GM23338 (cell line): ENCODE results near the gene ZFP36. TPM values are rescaled to one million over a fixed set of nuclear protein-coding genes. Genes with fewer than 3 reads are reported as not detected.

Experiments
- ATAC-seq: fragments of 200-7000 bp; cut with Tn5 transposase; 3 replicates; pipeline ENCODE4 v1.9.1; 2020
- DNase-seq: peaks from one replicate; pipeline ENCODE4 v3.0.0-alpha.2; 2015; ENCODE audit warnings: low spot score
- H2AFZ ChIP-seq: fragments of 200-600 bp; sonication (generic); 2 replicates; pipeline ENCODE4 v1.8.0; 2016; ENCODE audit warnings: antibody characterized with exemption, mild to moderate bottlenecking, moderate library complexity
- H3F3A ChIP-seq: fragments of 200-600 bp; sonication (generic); replicated peaks from 2 replicates; pipeline ENCODE4 v1.8.0; 2017; ENCODE audit warnings: antibody characterized with exemption, mixed run types, low read depth
- H3K27ac ChIP-seq: fragments of 200-600 bp; sonication (generic); 2 replicates; pipeline ENCODE4 v1.6.1; 2016; ENCODE audit warnings: low read depth
- H3K27me3 ChIP-seq: fragments of 200-600 bp; sonication (generic); 2 replicates; pipeline ENCODE4 v1.8.0; 2016; ENCODE audit warnings: mild to moderate bottlenecking, mixed run types, moderate library complexity; ENCODE audit not compliant: insufficient read depth
- H3K36me3 ChIP-seq: fragments of 200-600 bp; sonication (generic); 2 replicates; pipeline ENCODE4 v1.8.0; 2016; ENCODE audit warnings: mild to moderate bottlenecking; ENCODE audit not compliant: insufficient read depth
- H3K4me1 ChIP-seq: fragments of 200-600 bp; sonication (generic); 2 replicates; pipeline ENCODE4 v1.8.0; 2016; ENCODE audit warnings: mild to moderate bottlenecking, moderate library complexity; ENCODE audit not compliant: insufficient read depth
- H3K4me2 ChIP-seq: fragments of 200-600 bp; sonication (generic); 2 replicates; pipeline ENCODE4 v1.7.1; 2017; ENCODE audit warnings: mixed run types
- H3K4me3 ChIP-seq: fragments of 200-600 bp; sonication (generic); 2 replicates; pipeline ENCODE4 v1.6.1; 2016; ENCODE audit warnings: mixed run types
- H3K79me2 ChIP-seq: fragments of 200-600 bp; sonication (generic); replicated peaks from 2 replicates; pipeline ENCODE4 v1.8.0; 2017; ENCODE audit warnings: mild to moderate bottlenecking; ENCODE audit not compliant: insufficient read depth
- H3K9me2 ChIP-seq: fragments of 200-600 bp; sonication (generic); 2 replicates; pipeline ENCODE4 v1.8.0; 2017; ENCODE audit not compliant: insufficient read depth
- H4K20me1 ChIP-seq: fragments of 200-600 bp; sonication (generic); replicated peaks from 2 replicates; pipeline ENCODE4 v1.8.0; 2017; ENCODE audit warnings: mild to moderate bottlenecking; ENCODE audit not compliant: insufficient read depth
- H3K27ac Mint-ChIP-seq: 2 replicates; pipeline ENCODE4 v1.8.0; 2020; ENCODE audit warnings: inconsistent platforms, mild to moderate bottlenecking, moderate library complexity, mixed read lengths
- H3K27me3 Mint-ChIP-seq: 3 replicates; pipeline ENCODE4 v1.8.0; 2022; ENCODE audit warnings: low read depth, mild to moderate bottlenecking, moderate library complexity, mixed read lengths, inconsistent platforms; ENCODE audit not compliant: insufficient read depth, poor library complexity
- H3K36me3 Mint-ChIP-seq: 3 replicates; pipeline ENCODE4 v1.8.0; 2021; ENCODE audit warnings: low read depth, mild to moderate bottlenecking, inconsistent platforms, moderate library complexity, mixed read lengths
- H3K4me1 Mint-ChIP-seq: 3 replicates; pipeline ENCODE4 v1.8.0; 2020; ENCODE audit warnings: mild to moderate bottlenecking, inconsistent platforms, mixed read lengths
- H3K4me3 Mint-ChIP-seq: 3 replicates; pipeline ENCODE4 v1.8.0; 2021; ENCODE audit warnings: moderate library complexity, mild to moderate bottlenecking, inconsistent platforms, mixed read lengths
- H3K9me3 Mint-ChIP-seq: 3 replicates; pipeline ENCODE4 v1.8.0; 2020; ENCODE audit warnings: moderate library complexity, mild to moderate bottlenecking, inconsistent platforms, mixed read lengths
- CREB1 ChIP-seq: fragments of 250-450 bp; sonication (Bioruptor Pico); IDR thresholded peaks from 2 replicates; pipeline ENCODE4 v1.5.0; 2020; ENCODE audit warnings: low read depth, mild to moderate bottlenecking, moderate library complexity
- CTCF ChIP-seq, 2 experiments: fragments of 200-600 bp in 1 of 2; sonication (generic) in 1 of 2; conservative IDR thresholded peaks; 2 replicates each; pipeline versions ENCODE4 v1.5.1 to v1.6.1; 2016 to 2017; ENCODE audit warnings: antibody characterized with exemption in 2 of 2, low read depth in 2 of 2, mild to moderate bottlenecking in 2 of 2, moderate library complexity in 1 of 2
- ETS1 ChIP-seq: IDR thresholded peaks from 2 replicates; pipeline ENCODE4 v1.6.1; 2016; ENCODE audit warnings: antibody characterized with exemption
- EZH2 ChIP-seq: fragments of 200-600 bp; sonication (generic); IDR thresholded peaks from one replicate; pipeline ENCODE4 v1.8.0; 2017; ENCODE audit warnings: antibody characterized with exemption, mild to moderate bottlenecking, low read depth; ENCODE audit not compliant: unreplicated experiment
- JUNB ChIP-seq: IDR thresholded peaks from one replicate; pipeline ENCODE4 v1.6.1; 2016; ENCODE audit warnings: antibody characterized with exemption; ENCODE audit not compliant: unreplicated experiment
- POLR2AphosphoS5 ChIP-seq: IDR thresholded peaks from 2 replicates; pipeline ENCODE4 v1.6.1; 2016; ENCODE audit warnings: antibody characterized with exemption, low read depth
- REST ChIP-seq: IDR thresholded peaks from one replicate; pipeline ENCODE4 v1.6.1; 2018; ENCODE audit warnings: antibody characterized with exemption; ENCODE audit not compliant: unreplicated experiment
- STAT1 ChIP-seq: IDR thresholded peaks from one replicate; pipeline ENCODE4 v1.6.1; 2016; ENCODE audit warnings: antibody characterized with exemption; ENCODE audit not compliant: unreplicated experiment
- ZNF114 ChIP-seq: fragments of 250-450 bp; sonication (Bioruptor Pico); IDR thresholded peaks from 2 replicates; pipeline ENCODE4 v1.5.0; 2020; ENCODE audit warnings: mild to moderate bottlenecking, moderate library complexity
- polyA plus RNA-seq: library from polyadenylated mRNA; unstranded; fragments of >200 nt; fragmentation: Nextera tagmentation; extraction: Ambion mirVana; gene quantifications from 2 replicates; pipeline ENCODE4 v1.2.1, GENCODE V29; 2016
- total RNA-seq: library from RNA; depleted of rRNA; stranded (reverse); fragments of >200 nt; shearing (Covaris generic); gene quantifications from 2 replicates; pipeline ENCODE4 v1.2.3, GENCODE V29; 2014

The ZFP36 gene
- total and polyA plus RNA-seq, 2 experiments from 2014 or later, result 9.5 to 27.5 TPM

DNA sequence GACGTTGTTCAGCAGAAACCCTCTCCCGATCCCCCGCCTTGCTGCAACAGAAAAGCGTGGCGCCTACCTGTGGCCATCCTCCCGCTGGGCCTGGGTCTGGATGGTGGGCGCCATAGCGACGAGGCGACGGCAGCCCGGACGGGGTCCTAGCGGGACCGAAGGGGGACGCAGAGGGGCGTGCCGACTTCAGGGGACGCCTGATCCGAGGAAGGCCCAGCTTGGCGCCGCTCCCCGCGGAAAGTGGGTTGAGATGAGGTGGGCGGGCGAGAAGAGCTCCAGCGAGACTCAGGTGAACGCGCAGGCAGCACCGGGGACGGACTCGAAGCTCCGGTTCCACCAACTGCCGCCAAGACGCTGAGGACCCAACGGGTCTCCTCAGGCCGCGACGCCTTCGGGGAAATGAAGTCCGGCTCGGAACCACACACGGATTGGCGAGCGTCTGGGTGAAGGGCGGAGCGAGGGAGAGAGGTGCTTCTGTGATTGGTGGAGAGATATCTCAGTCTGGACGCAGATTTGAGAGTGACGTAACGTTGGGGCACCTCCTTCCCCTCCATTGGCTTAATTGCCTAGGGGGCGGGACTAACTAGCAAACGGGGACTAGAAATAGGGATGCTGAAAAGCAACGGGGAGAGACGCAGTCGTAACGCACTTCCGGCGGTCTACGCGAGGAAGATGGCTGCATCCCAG lies 15.8 kb upstream of the ZFP36 start, which contains the start of the genes MED29 and PAF1 (continued):
- TF ChIP-seq REST, result no peak
- TF ChIP-seq CREB1, result peak; percentile 89
- TF ChIP-seq CTCF (conservative IDR thresholded peaks at IDR 0.05; ENCODE audit: low read depth in 2 of 2), result peak; percentile 12 to 41; a peak in 1 of 4 replicates
- TF ChIP-seq EZH2, result no peak
- no peak for TF ChIP-seq ZNF114 (CRISPR knock-in tag)

DNA sequence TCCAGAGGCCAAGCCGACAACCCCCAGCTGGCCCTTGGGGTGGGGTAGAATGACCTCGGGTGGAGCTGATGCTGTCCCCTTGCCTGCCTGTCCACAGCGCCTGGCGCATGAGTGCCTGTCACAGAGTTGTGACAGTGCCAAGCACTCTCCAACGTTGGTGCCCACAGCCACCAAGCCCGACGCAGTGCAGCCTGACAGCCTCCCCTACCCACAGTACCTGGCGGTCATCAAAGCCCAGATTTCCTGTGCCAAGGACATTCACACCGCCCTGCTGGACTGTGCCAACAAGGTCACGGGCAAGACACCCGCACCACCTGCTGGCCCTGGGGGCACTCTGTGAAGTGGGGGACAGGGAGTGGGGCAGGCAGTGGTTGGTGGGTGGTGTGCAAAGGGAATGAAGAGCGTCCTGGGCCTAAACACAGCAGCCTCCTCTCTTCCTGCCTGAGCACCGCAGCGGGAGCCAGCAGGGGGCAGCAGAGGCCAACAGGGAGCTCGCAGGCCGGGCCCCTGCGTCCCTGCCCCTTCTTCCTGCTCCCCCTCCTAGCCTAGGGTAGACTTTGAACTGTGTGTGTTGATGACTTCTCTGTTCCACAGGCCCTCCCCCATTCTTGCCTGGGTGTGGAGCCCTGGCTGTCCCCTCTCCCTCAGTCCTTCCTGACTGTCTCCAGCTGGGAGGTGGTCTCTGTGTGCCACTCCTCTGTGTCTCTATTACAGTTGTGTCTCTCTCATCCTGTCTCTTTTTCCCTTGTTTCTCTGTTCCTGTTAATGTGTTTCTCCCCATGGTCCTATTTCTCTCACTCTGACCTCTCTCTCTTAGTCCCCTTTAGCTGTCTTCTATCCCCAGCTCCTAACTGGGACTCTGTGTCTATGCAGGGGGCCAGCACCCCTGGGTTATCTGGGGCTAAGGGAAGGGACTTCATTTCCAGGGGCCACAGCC lies 9.0 kb upstream of the ZFP36 start:
- DNase-seq (peak; percentile 93), ATAC-seq (peak; percentile 87)
- no peaks in the 10 kb centered on the region; the same call in none of the 2 replicates for H4K20me1 ChIP-seq
- H3K9me2 ChIP-seq, result no peaks in the 10 kb centered on the region
- H3K4me2 ChIP-seq, result peak overlapping the region; percentile 51
- peak overlapping the region; percentile 36; the same call in 1 of the 2 replicates for H3K4me3 ChIP-seq
- Mint-ChIP-seq H3K36me3 (peaks cover 33% of the 10 kb centered on the region), H3K4me1 (peaks cover 28% of the 10 kb centered on the region), H3K9me3 (0 out of 3 replicates have a peak, but pooled peaks cover 4% of the 10 kb centered on the region), H3K27ac (peak overlapping the region; percentile 22; the same call in 1 of the 2 replicates), H3K4me3 (no peak overlapping the region), H3K27me3 (peaks cover 6% of the 10 kb centered on the region)
- peaks cover 31% of the 10 kb centered on the region; the same call in 1 of the 2 replicates for H3F3A ChIP-seq
- H3K27ac ChIP-seq, result peak overlapping the region; percentile 80; the same call in 1 of the 2 replicates
- peaks cover 3% of the 10 kb centered on the region for H3K79me2 ChIP-seq
- peaks cover 18% of the 10 kb centered on the region; the same call in 1 of the 2 replicates for H3K4me1 ChIP-seq
- H2AFZ ChIP-seq, result no peak overlapping the region
- H3K27me3 ChIP-seq, result no peaks in the 10 kb centered on the region
- TF ChIP-seq ETS1 (peak; percentile 29; the same call in 1 of the 2 replicates), CTCF (conservative IDR thresholded peaks at IDR 0.05; ENCODE audit: low read depth in 2 of 2) (peak; percentile 85 to 99), STAT1 (no peak), JUNB (no peak), POLR2AphosphoS5 (no peak; the same call in 1 of the 2 replicates)
- 0 out of 2 replicates have a peak, but pooled peaks cover 7% of the 10 kb centered on the region for H3K36me3 ChIP-seq
